ENCODE results near the gene TENT4A.

DNA sequence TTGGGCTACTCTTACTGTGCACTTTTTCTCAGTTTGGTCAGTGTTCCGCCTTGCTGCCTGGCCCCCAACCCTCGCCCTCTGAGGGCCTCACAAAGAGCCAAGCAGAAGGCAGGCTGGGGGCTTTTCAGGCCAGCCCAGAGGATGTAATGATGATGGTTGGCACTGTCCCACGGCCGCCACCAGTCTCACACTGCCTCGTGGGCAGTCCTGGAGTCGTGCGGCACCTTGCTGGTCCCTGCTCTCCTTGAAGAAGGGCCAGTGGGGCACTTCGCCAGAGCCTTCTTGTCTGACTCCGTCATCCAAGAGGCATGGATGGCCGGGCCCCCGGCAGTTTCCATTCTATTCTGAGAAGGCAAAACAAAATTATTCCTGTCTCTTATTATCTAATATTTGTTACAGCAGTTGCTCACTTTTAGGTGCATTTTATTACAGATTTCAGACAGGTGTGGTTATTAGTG, 21.0 kb downstream of the TENT4A start:
- TF ChIP-seq POLR2A (IDR thresholded peaks at IDR 0.05; ENCODE audit: low read length): no peak
- no peak for TF ChIP-seq GATA1 (IDR thresholded peaks at IDR 0.05; ENCODE audit: low read depth, low read length)
